GM12878 (cell line): ENCODE data around the gene PKD1. TPM values are rescaled to one million over a fixed set of nuclear protein-coding genes. Genes with fewer than 3 reads are reported as not detected.

Source experiments
- ATAC-seq: fragments of 200-7000 bp; cut with Tn5 transposase; 3 replicates; pipeline ENCODE4 v1.9.1; 2020; ENCODE audit warnings: mild to moderate bottlenecking, moderate library complexity
- BruUV-seq: library from RNA; stranded (reverse); fragments of 400-500 nt; replicated peaks from 2 replicates; lab custom pipeline; 2021; lab: Mats Ljungman, UMichigan
- CTCF ChIA-PET: fragments of 300-600 bp; sonication (Branson Sonifier 250); formaldehyde crosslinking; extraction: SDS; loops from one replicate; lab custom pipeline; 2021; ENCODE audit warnings: inconsistent platforms; lab: Yijun Ruan, JAX
- POLR2A ChIA-PET: fragments of 350-600 bp; formaldehyde crosslinking; extraction: SDS; loops from one replicate; lab custom pipeline; 2021; ENCODE audit warnings: inconsistent platforms; lab: Charles Lee
- RAD21 ChIA-PET: fragments of 300-600 bp; sonication (Branson Sonifier 250); formaldehyde crosslinking; loops from one replicate; lab custom pipeline; 2023; ENCODE audit warnings: antibody characterized with exemption; ENCODE audit not compliant: unreplicated experiment; lab: Charles Lee
- SMC1A ChIA-PET: fragments of 300-600 bp; sonication (Branson Sonifier 250); formaldehyde crosslinking; loops from one replicate; lab custom pipeline; 2023; ENCODE audit not compliant: unreplicated experiment, uncharacterized antibody; lab: Charles Lee
- DNase-seq: peaks from one replicate; pipeline ENCODE4 v3.0.0-alpha.2; 2011; ENCODE audit warnings: low read depth, low spot score
- FAIRE-seq: peaks from 3 replicates; lab custom pipeline; 2011; peaks lifted over from hg19 to GRCh38; lab: Jason Lieb, UNC
- H2AFZ ChIP-seq: 2 replicates; pipeline ENCODE4 v1.6.0; 2011; ENCODE audit warnings: low read depth, low read length, control low read depth; ENCODE audit not compliant: control insufficient read depth
- H3K27ac ChIP-seq: 2 replicates; pipeline ENCODE4 v1.5.1; 2011; ENCODE audit warnings: control low read depth; ENCODE audit not compliant: control insufficient read depth, insufficient read depth
- H3K27me3 ChIP-seq, 2 experiments: replicated peaks in 1 of 2; 2 replicates each; pipeline versions ENCODE4 v1.6.0 to v1.6.1; 2011; ENCODE audit warnings: low read length in 1 of 2; ENCODE audit not compliant: control insufficient read depth in 2 of 2, insufficient read depth in 2 of 2
- H3K36me3 ChIP-seq, 2 experiments: 2 replicates each; pipeline ENCODE4 v1.5.1; 2011; ENCODE audit warnings: low read length in 1 of 2; ENCODE audit not compliant: control insufficient read depth in 2 of 2, insufficient read depth in 2 of 2
- H3K4me1 ChIP-seq: 2 replicates; pipeline ENCODE4 v1.6.1; 2011; ENCODE audit warnings: mild to moderate bottlenecking, low read length, moderate library complexity, mixed read lengths; ENCODE audit not compliant: control insufficient read depth, insufficient read depth
- H3K4me2 ChIP-seq: 2 replicates; pipeline ENCODE4 v1.6.0; 2011; ENCODE audit warnings: control low read depth; ENCODE audit not compliant: control insufficient read depth, insufficient read depth
- H3K4me3 ChIP-seq: fragments of 200-600 bp; sonication (generic); 2 replicates; pipeline ENCODE4 v1.5.1; 2016
- H3K79me2 ChIP-seq: 2 replicates; pipeline ENCODE4 v1.6.0; 2011; ENCODE audit warnings: low read length; ENCODE audit not compliant: control insufficient read depth, insufficient read depth
- H3K9ac ChIP-seq: 2 replicates; pipeline ENCODE4 v1.8.0; 2011; ENCODE audit warnings: low read length, control low read depth, mixed read lengths; ENCODE audit not compliant: control insufficient read depth, insufficient read depth
- H3K9me3 ChIP-seq: replicated peaks from 3 replicates; pipeline ENCODE4 v1.5.1; 2011; ENCODE audit warnings: mild to moderate bottlenecking, low read length; ENCODE audit not compliant: control insufficient read depth, insufficient read depth
- H4K20me1 ChIP-seq: 2 replicates; pipeline ENCODE4 v1.6.0; 2011; ENCODE audit not compliant: control insufficient read depth, insufficient read depth
- CHD2 ChIP-seq: IDR thresholded peaks from 2 replicates; pipeline ENCODE4 v1.6.1; 2011; ENCODE audit warnings: low read depth, low read length, improper control_type of control experiment, borderline replicate concordance
- EED ChIP-seq: sonication (generic); IDR thresholded peaks from 2 replicates; pipeline ENCODE4 v1.6.1; 2016; ENCODE audit warnings: antibody characterized with exemption, low read depth
- ESRRA ChIP-seq: IDR thresholded peaks from 2 replicates; pipeline ENCODE4 v1.6.1; 2012; ENCODE audit warnings: mild to moderate bottlenecking, low read length, improper control_type of control experiment
- EZH2 ChIP-seq: IDR thresholded peaks from 2 replicates; pipeline ENCODE4 v1.6.1; 2012; ENCODE audit warnings: low read depth, mild to moderate bottlenecking, control low read depth, inconsistent platforms, low read length, borderline replicate concordance; ENCODE audit not compliant: control insufficient read depth
- IKZF1 ChIP-seq: fragments of 450-650 bp; conservative IDR thresholded peaks from 2 replicates; pipeline ENCODE4 v1.6.1; 2017; ENCODE audit warnings: antibody characterized with exemption, mild to moderate bottlenecking
- KAT2A ChIP-seq: conservative IDR thresholded peaks from 2 replicates; pipeline ENCODE4 v1.6.1; 2011; ENCODE audit warnings: low read depth, low read length; ENCODE audit not compliant: control insufficient read depth
- MYC ChIP-seq: IDR thresholded peaks from 2 replicates; pipeline ENCODE4 v1.6.1; 2011; ENCODE audit warnings: mild to moderate bottlenecking, low read length, moderate library complexity, inconsistent platforms; ENCODE audit not compliant: insufficient read depth, insufficient replicate concordance, insufficient read length, severe bottlenecking
- NFIC ChIP-seq: IDR thresholded peaks from 2 replicates; pipeline ENCODE4 v1.6.1; 2012; ENCODE audit warnings: low read depth, mild to moderate bottlenecking, inconsistent platforms, low read length, moderate library complexity
- NFYA ChIP-seq: IDR thresholded peaks from 2 replicates; pipeline ENCODE4 v1.6.1; 2011; ENCODE audit warnings: low read depth, mild to moderate bottlenecking, low read length, improper control_type of control experiment, borderline replicate concordance
- POLR2AphosphoS5 ChIP-seq: IDR thresholded peaks from 2 replicates; pipeline ENCODE4 v1.6.1; 2011; ENCODE audit warnings: mild to moderate bottlenecking, low read length, inconsistent platforms
- POU2F2 ChIP-seq: IDR thresholded peaks from 3 replicates; pipeline ENCODE4 v1.6.1; 2011; ENCODE audit warnings: low read depth, mild to moderate bottlenecking, low read length, borderline replicate concordance
- RBBP5 ChIP-seq: fragments of 200-600 bp; sonication (generic); conservative IDR thresholded peaks from 2 replicates; pipeline ENCODE4 v1.6.1; 2016
- RELB ChIP-seq: fragments of 450-650 bp; IDR thresholded peaks from 2 replicates; pipeline ENCODE4 v1.6.1; 2017; ENCODE audit warnings: low read depth, mild to moderate bottlenecking, moderate library complexity
- RFX5 ChIP-seq: IDR thresholded peaks from 2 replicates; pipeline ENCODE4 v1.6.1; 2011; ENCODE audit warnings: low read depth, low read length, improper control_type of control experiment
- SMC3 ChIP-seq: IDR thresholded peaks from 2 replicates; pipeline ENCODE4 v1.6.1; 2011; ENCODE audit warnings: low read length, improper control_type of control experiment, borderline replicate concordance
- SPI1 ChIP-seq: IDR thresholded peaks from 2 replicates; pipeline ENCODE4 v1.6.1; 2011; ENCODE audit warnings: low read depth, mild to moderate bottlenecking, low read length, moderate library complexity, borderline replicate concordance; ENCODE audit not compliant: insufficient read depth
- ZBED1 ChIP-seq: IDR thresholded peaks from 2 replicates; pipeline ENCODE4 v1.6.1; 2016; ENCODE audit warnings: borderline replicate concordance
- ZNF622 ChIP-seq: fragments of 450-650 bp; IDR thresholded peaks from 2 replicates; pipeline ENCODE4 v1.6.1; 2017; ENCODE audit warnings: mild to moderate bottlenecking, inconsistent platforms
- ZZZ3 ChIP-seq: IDR thresholded peaks from 2 replicates; pipeline ENCODE4 v1.6.1; 2011; ENCODE audit warnings: low read depth; ENCODE audit not compliant: control insufficient read depth, insufficient read length
- WGBS: methylation state at CpG from one replicate; pipeline ENCODE4 v1.1.6; 2016; ENCODE audit warnings: low lambda C conversion rate; ENCODE audit not compliant: insufficient replicate concordance, insufficient coverage; ENCODE audit errors: missing lambda C conversion rate; 5-methylcytosine and 5-hydroxymethylcytosine counted together
- in situ Hi-C: fragments of 300-500 bp; cut with MboI; formaldehyde crosslinking; loops from 9 replicates; pipeline ENCODE4 v1.14.3; 2018; ENCODE audit warnings: mixed read lengths
- intact Hi-C: fragments of 100-400 bp; cut with micrococcal nuclease; formaldehyde crosslinking; loops from one replicate; pipeline ENCODE4 v1.14.2; 2022; ENCODE audit not compliant: unreplicated experiment
- polyA plus RNA-seq, 11 experiments: library from polyadenylated mRNA; depleted of rRNA in 4 of 11; unstranded in 6 of 11; stranded (reverse) in 5 of 11; fragments of >200 nt; fragmentation: Nextera tagmentation in 4 of 11; fragmentation: Illumina TruSeq in 1 of 11; extraction: Ambion mirVana in 4 of 11; extraction: Trizol in 1 of 11; gene quantifications; 1 replicate in 1 of 11; 2 replicates in 10 of 11; pipeline versions ENCODE4 v1.2.1 to v1.2.3, GENCODE V29; 2011 to 2016; ENCODE audit warnings: inconsistent platforms in 2 of 11, missing spikeins in 2 of 11, low read depth in 1 of 11
- total RNA-seq, 4 experiments: library from RNA; depleted of rRNA in 3 of 4; stranded (reverse); fragments of >200 nt in 3 of 4; fragmentation: Illumina TruSeq in 1 of 4; extraction: Trizol in 1 of 4; gene quantifications; 2 replicates each; pipeline versions ENCODE4 v1.2.1 to v1.2.3, GENCODE V29; 2013 to 2021

The PKD1 gene
- total and polyA plus RNA-seq, 10 of the 15 experiments (the other 5 are each of a cell fraction or from before 2014, with no cell fraction given): 0.11 to 62.0 (median 6.1) TPM

GRCh38 chr16:2085669-2086068 is 50.0 kb downstream of the PKD1 start:
- CTCF ChIA-PET: no interaction called here
- in situ Hi-C loops (loop anchor here (10.0 kb wide), 1 partner anchor 59 kb away; the partner anchor contains the start of gene RAB26), intact Hi-C loops (no loop called here)
- H3K4me1 ChIP-seq: no peaks in the 10 kb centered on the region
- no peaks in the 10 kb centered on the region for H3K79me2 ChIP-seq
- no peak overlapping the region for H2AFZ ChIP-seq
- H4K20me1 ChIP-seq: no peaks in the 10 kb centered on the region
- H3K27me3 ChIP-seq: no peaks in the 10 kb centered on the region
- WGBS: 36% methylated on average over 12 of the region's 14 CpGs
- peaks cover 0 to 6% of the 10 kb centered on the region in 2 experiments; a peak in 3 of 4 replicates for H3K36me3 ChIP-seq
- DNase-seq (no peak), ATAC-seq (no peak), FAIRE-seq (no peak)
- no peak overlapping the region for H3K4me3 ChIP-seq
- no TSS peak for BruUV-seq
- H3K4me2 ChIP-seq: no peak overlapping the region
- SMC1A ChIA-PET: no interaction called here
- no peaks in the 10 kb centered on the region for H3K9me3 ChIP-seq
- no peak overlapping the region for H3K9ac ChIP-seq
- RAD21 ChIA-PET: no interaction called here
- no peak overlapping the region for H3K27ac ChIP-seq
- no peak for TF ChIP-seq SMC3
- no peak for TF ChIP-seq POLR2AphosphoS5
- no peak for TF ChIP-seq NFYA
- TF ChIP-seq ZBED1: no peak
- TF ChIP-seq ESRRA: no peak
- TF ChIP-seq RBBP5: no peak
- no peak for TF ChIP-seq ZNF622
- no peak for TF ChIP-seq KAT2A
- TF ChIP-seq CHD2: no peak
- no peak for TF ChIP-seq POU2F2
- TF ChIP-seq RFX5: no peak
- TF ChIP-seq RELB: no peak
- no peak for TF ChIP-seq EED
- TF ChIP-seq MYC: no peak
- TF ChIP-seq ZZZ3: no peak
- no peak for TF ChIP-seq NFIC
- TF ChIP-seq IKZF1: no peak
- no peak for TF ChIP-seq EZH2
- no peak for TF ChIP-seq SPI1
- POLR2A ChIA-PET: no interaction called here
